Measurements from ENCODE around the gene LGALS3BP. TPM values are rescaled to one million over a fixed set of nuclear protein-coding genes. Genes with fewer than 3 reads are reported as not detected.
"Not testable (repeated sequence)": the region's sequence is repeated elsewhere in the genome, so short reads cannot be mapped to it uniquely, and the experiment has no call there.

Gene LGALS3BP
- total RNA-seq, 4 donors from 2014 or later: 38.5 to 84.1 (median 45.7) TPM

- H3K4me3 ChIP-seq (ENCODE audit: low read depth, poor library complexity, severe bottlenecking): no peak overlapping the region
- no peak for DNase-seq (ENCODE audit: low spot score in 2 of 2)
- TF ChIP-seq CTCF (IDR thresholded peaks at IDR 0.05): no peak
- no peak for TF ChIP-seq POLR2A (IDR thresholded peaks at IDR 0.05)
- 96 to 97% methylated on average over 6 of the region's 6 CpGs for WGBS, 2 donors
- intact Hi-C loops (cut with DNase I; ENCODE audit: low total_unique reads): no loop called here
Observed at GRCh38 chr17:78963378-78963777, 16.3 kb downstream of the LGALS3BP start.

GRCh38 chr17:78962984-78963348 lies 16.8 kb downstream of the LGALS3BP start:
- 98 to 99% methylated on average over 7 to 8 of the region's 8 CpGs for WGBS, 2 donors
- intact Hi-C loops (cut with DNase I; ENCODE audit: low total_unique reads); DNase-seq (ENCODE audit: low spot score in 2 of 2); H3K4me3 ChIP-seq (ENCODE audit: low read depth, poor library complexity, severe bottlenecking): not testable (repeated sequence)

- WGBS, 2 donors: 78% methylated on average over 18 to 19 of the region's 19 CpGs
- TF ChIP-seq CTCF (IDR thresholded peaks at IDR 0.05) (no peak), POLR2A (IDR thresholded peaks at IDR 0.05) (no peak)
- no peak overlapping the region for H3K4me3 ChIP-seq (ENCODE audit: low read depth, poor library complexity, severe bottlenecking)
- DNase-seq (ENCODE audit: low spot score in 2 of 2): no peak
- intact Hi-C loops (cut with DNase I; ENCODE audit: low total_unique reads): no loop called here
Observed at GRCh38 chr17:78962345-78962983, 17.3 kb downstream of the LGALS3BP start.

GRCh38 chr17:78961571-78961970 lies 18.2 kb downstream of the LGALS3BP start:
- TF ChIP-seq POLR2A (IDR thresholded peaks at IDR 0.05): no peak
- no peak for TF ChIP-seq CTCF (IDR thresholded peaks at IDR 0.05)
- intact Hi-C loops (cut with DNase I; ENCODE audit: low total_unique reads): no loop called here
- H3K4me3 ChIP-seq (ENCODE audit: low read depth, poor library complexity, severe bottlenecking): no peak overlapping the region
- WGBS, 2 donors: 89 to 91% methylated on average over 4 of the region's 4 CpGs
- no peak for DNase-seq (ENCODE audit: low spot score in 2 of 2)

GRCh38 chr17:78960928-78961327 lies 18.8 kb downstream of the LGALS3BP start:
- TF ChIP-seq CTCF (IDR thresholded peaks at IDR 0.05): no peak
- no peak for TF ChIP-seq POLR2A (IDR thresholded peaks at IDR 0.05)
- H3K4me3 ChIP-seq (ENCODE audit: low read depth, poor library complexity, severe bottlenecking): no peak overlapping the region
- intact Hi-C loops (cut with DNase I; ENCODE audit: low total_unique reads): no loop called here
- no peak for DNase-seq (ENCODE audit: low spot score in 2 of 2)
- 33 to 48% methylated on average over 5 of the region's 5 CpGs for WGBS, 2 donors

- intact Hi-C loops (cut with DNase I; ENCODE audit: low total_unique reads): no loop called here
- H3K4me3 ChIP-seq (ENCODE audit: low read depth, poor library complexity, severe bottlenecking): no peak overlapping the region
- DNase-seq (ENCODE audit: low spot score in 2 of 2): no peak
- TF ChIP-seq CTCF (IDR thresholded peaks at IDR 0.05) (no peak), POLR2A (IDR thresholded peaks at IDR 0.05) (no peak)
- 93 to 99% methylated on average over 12 of the region's 12 CpGs for WGBS, 2 donors
Observed at GRCh38 chr17:78959803-78960202, 19.9 kb downstream of the LGALS3BP start.
